ENCODE results near the gene PSMA7.
A peak's percentile ranks its signal among the peaks of the same experiment; 100 is the strongest.
"Not testable (repeated sequence)": the region's sequence is repeated elsewhere in the genome, so short reads cannot be mapped to it uniquely, and the experiment has no call there.

The PSMA7 gene

GRCh38 chr20:62155428-62156253 lies 12.4 kb upstream of the PSMA7 start:
- Mint-ChIP-seq H3K27ac (no peak overlapping the region), H3K4me3 (no peak overlapping the region), H3K4me1 (peaks cover 13% of the 10 kb centered on the region), H3K27me3 (no peaks in the 10 kb centered on the region), H3K36me3 (peaks cover 25% of the 10 kb centered on the region), H3K9me3 (no peaks in the 10 kb centered on the region)
- no peak for ATAC-seq (ENCODE audit: low read depth)
- no peak for DNase-seq (ENCODE audit: low spot score in 2 of 2)

GRCh38 chr20:62151835-62152364 lies 8.7 kb upstream of the PSMA7 start:
- peaks cover 16% of the 10 kb centered on the region for H3K4me1 Mint-ChIP-seq
- no peaks in the 10 kb centered on the region for H3K9me3 Mint-ChIP-seq
- H3K27ac Mint-ChIP-seq = no peak overlapping the region
- no peaks in the 10 kb centered on the region for H3K27me3 Mint-ChIP-seq
- ATAC-seq (ENCODE audit: low read depth) = no peak
- peaks cover 24% of the 10 kb centered on the region for H3K36me3 Mint-ChIP-seq
- no peak for DNase-seq (ENCODE audit: low spot score in 2 of 2)
- no peak overlapping the region for H3K4me3 Mint-ChIP-seq

- ATAC-seq (ENCODE audit: low read depth) (no peak), DNase-seq (ENCODE audit: low spot score in 2 of 2) (no peak)
- Mint-ChIP-seq H3K36me3 (peaks cover 24% of the 10 kb centered on the region), H3K27ac (no peak overlapping the region), H3K4me1 (peaks cover 15% of the 10 kb centered on the region), H3K4me3 (no peak overlapping the region), H3K27me3 (no peaks in the 10 kb centered on the region), H3K9me3 (no peaks in the 10 kb centered on the region)
These were observed 8.0 kb upstream of the PSMA7 start for GRCh38 chr20:62151225-62151624.

- DNase-seq (ENCODE audit: low spot score in 2 of 2) = no peak
- H3K27ac Mint-ChIP-seq = no peak overlapping the region
- peaks cover 24% of the 10 kb centered on the region for H3K36me3 Mint-ChIP-seq
- no peak overlapping the region for H3K4me3 Mint-ChIP-seq
- peaks cover 17% of the 10 kb centered on the region for H3K4me1 Mint-ChIP-seq
- no peaks in the 10 kb centered on the region for H3K27me3 Mint-ChIP-seq
- H3K9me3 Mint-ChIP-seq = no peaks in the 10 kb centered on the region
- no peak for ATAC-seq (ENCODE audit: low read depth)
These were observed 7.0 kb upstream of the PSMA7 start for GRCh38 chr20:62150310-62150575.

GRCh38 chr20:62149532-62150309 lies 6.5 kb upstream of the PSMA7 start:
- Mint-ChIP-seq H3K27ac (no peak overlapping the region), H3K4me1 (peaks cover 21% of the 10 kb centered on the region), H3K36me3 (peaks cover 22% of the 10 kb centered on the region), H3K4me3 (no peak overlapping the region), H3K27me3 (no peaks in the 10 kb centered on the region), H3K9me3 (no peaks in the 10 kb centered on the region)
- ATAC-seq (ENCODE audit: low read depth) (no peak), DNase-seq (ENCODE audit: low spot score in 2 of 2) (no peak)

GRCh38 chr20:62148908-62149314 lies 5.7 kb upstream of the PSMA7 start:
- Mint-ChIP-seq H3K36me3 (peaks cover 15% of the 10 kb centered on the region), H3K4me1 (peaks cover 24% of the 10 kb centered on the region), H3K27me3 (no peaks in the 10 kb centered on the region), H3K9me3 (no peaks in the 10 kb centered on the region), H3K27ac (no peak overlapping the region), H3K4me3 (no peak overlapping the region)
- DNase-seq (ENCODE audit: low spot score in 2 of 2) (no peak), ATAC-seq (ENCODE audit: low read depth) (no peak)

GRCh38 chr20:62148383-62148782 lies 5.2 kb upstream of the PSMA7 start:
- H3K9me3 Mint-ChIP-seq; H3K4me3 Mint-ChIP-seq; H3K27ac Mint-ChIP-seq; H3K27me3 Mint-ChIP-seq; H3K36me3 Mint-ChIP-seq; DNase-seq (ENCODE audit: low spot score in 2 of 2); ATAC-seq (ENCODE audit: low read depth): not testable (repeated sequence)
- peaks cover 24% of the 10 kb centered on the region for H3K4me1 Mint-ChIP-seq

- no peak for DNase-seq (ENCODE audit: low spot score in 2 of 2)
- H3K4me1 Mint-ChIP-seq = peaks cover 24% of the 10 kb centered on the region
- ATAC-seq (ENCODE audit: low read depth) = no peak
- H3K27ac Mint-ChIP-seq = no peak overlapping the region
- no peaks in the 10 kb centered on the region for H3K9me3 Mint-ChIP-seq
- H3K4me3 Mint-ChIP-seq = no peak overlapping the region
- H3K36me3 Mint-ChIP-seq = peaks cover 5% of the 10 kb centered on the region
- H3K27me3 Mint-ChIP-seq = no peaks in the 10 kb centered on the region
These were observed 4.3 kb upstream of the PSMA7 start for GRCh38 chr20:62147528-62147927.

GRCh38 chr20:62147125-62147524 lies 3.9 kb upstream of the PSMA7 start:
- no peak for ATAC-seq (ENCODE audit: low read depth)
- Mint-ChIP-seq H3K27me3 (no peaks in the 10 kb centered on the region), H3K9me3 (no peaks in the 10 kb centered on the region), H3K4me1 (peaks cover 25% of the 10 kb centered on the region), H3K4me3 (no peak overlapping the region), H3K36me3 (peaks cover 2% of the 10 kb centered on the region), H3K27ac (no peak overlapping the region)
- DNase-seq (ENCODE audit: low spot score in 2 of 2) = no peak

GRCh38 chr20:62146019-62146755 lies 3.0 kb upstream of the PSMA7 start:
- Mint-ChIP-seq H3K36me3 (peaks cover 2% of the 10 kb centered on the region), H3K4me1 (peaks cover 33% of the 10 kb centered on the region), H3K27me3 (no peaks in the 10 kb centered on the region), H3K9me3 (no peaks in the 10 kb centered on the region), H3K27ac (no peak overlapping the region), H3K4me3 (no peak overlapping the region)
- DNase-seq (ENCODE audit: low spot score in 2 of 2) (no peak), ATAC-seq (ENCODE audit: low read depth) (no peak)

- peak overlapping the region; percentile 9 for H3K4me3 Mint-ChIP-seq
- no peak for ATAC-seq (ENCODE audit: low read depth)
- no peaks in the 10 kb centered on the region for H3K9me3 Mint-ChIP-seq
- no peak overlapping the region for H3K27ac Mint-ChIP-seq
- H3K27me3 Mint-ChIP-seq = no peaks in the 10 kb centered on the region
- peaks cover 2% of the 10 kb centered on the region for H3K36me3 Mint-ChIP-seq
- no peak for DNase-seq (ENCODE audit: low spot score in 2 of 2)
- H3K4me1 Mint-ChIP-seq = peaks cover 35% of the 10 kb centered on the region
These were observed 2.5 kb upstream of the PSMA7 start for GRCh38 chr20:62145688-62146018.

- peaks cover 32% of the 10 kb centered on the region for H3K4me1 Mint-ChIP-seq
- DNase-seq (ENCODE audit: low spot score in 2 of 2) = peak; percentile 18 to 42
- H3K27me3 Mint-ChIP-seq = no peaks in the 10 kb centered on the region
These were observed 997 bp upstream of the PSMA7 start for GRCh38 chr20:62143957-62144825.

GRCh38 chr20:62142252-62143080 lies 728 bp downstream of the PSMA7 start:
- DNase-seq (ENCODE audit: low spot score in 2 of 2) = no peak
- H3K27me3 Mint-ChIP-seq = no peaks in the 10 kb centered on the region
- peak overlapping the region; percentile 90 for H3K27ac Mint-ChIP-seq
- peaks cover 33% of the 10 kb centered on the region for H3K4me1 Mint-ChIP-seq
- no peaks in the 10 kb centered on the region for H3K9me3 Mint-ChIP-seq
- H3K4me3 Mint-ChIP-seq = peak overlapping the region; percentile 84
- peak; percentile 9 for ATAC-seq (ENCODE audit: low read depth)
- peaks cover 13% of the 10 kb centered on the region for H3K36me3 Mint-ChIP-seq

More at GRCh38 chr20:62143957-62144825, 997 bp upstream of the PSMA7 start:
- Mint-ChIP-seq H3K36me3 (peaks cover 3% of the 10 kb centered on the region), H3K4me3 (peak overlapping the region; percentile 81), H3K27ac (peak overlapping the region; percentile 90), H3K9me3 (no peaks in the 10 kb centered on the region)
- no peak for ATAC-seq (ENCODE audit: low read depth)

All from memory B cell (primary cell).